HepG2 (cell line): ENCODE data around the gene SPAG7.

Experiments used
- ARNTL ChIP-seq: sonication (generic); formaldehyde crosslinking; IDR thresholded peaks from 2 replicates; pipeline ENCODE4 v1.4.0; 2020; ENCODE audit warnings: mild to moderate bottlenecking, missing genetic modification reagents
- CCAR2 ChIP-seq: fragments of 200-400 bp; formaldehyde crosslinking; optimal IDR thresholded peaks from 2 replicates; pipeline ENCODE3; 2018; ENCODE audit warnings: low read depth, mild to moderate bottlenecking, low read length, moderate library complexity
- DMAP1 ChIP-seq: IDR thresholded peaks from 2 replicates; pipeline ENCODE4 v1.6.1; 2016
- NFKBIZ ChIP-seq: IDR thresholded peaks from 2 replicates; pipeline ENCODE4 v1.6.1; 2018; ENCODE audit warnings: missing genetic modification reagents, missing compliant biosample characterization
- PHF8 ChIP-seq: sonication (generic); formaldehyde crosslinking; IDR thresholded peaks from 2 replicates; pipeline ENCODE4 v1.5.0; 2020; ENCODE audit warnings: missing genetic modification reagents
- TAF1 ChIP-seq: sonication (generic); formaldehyde crosslinking; IDR thresholded peaks from 2 replicates; pipeline ENCODE4 v1.4.0; 2020; ENCODE audit warnings: missing genetic modification reagents
- ZNF619 ChIP-seq: sonication (generic); formaldehyde crosslinking; IDR thresholded peaks from 2 replicates; pipeline ENCODE4 v1.4.0; 2020; ENCODE audit warnings: mild to moderate bottlenecking, missing genetic modification reagents
- TF ChIP-seq, protein P1 (sequence below): sonication (generic); formaldehyde crosslinking; conservative IDR thresholded peaks from 2 replicates; pipeline ENCODE4 v1.5.0; 2020; ENCODE audit warnings: missing genetic modification reagents
- TF ChIP-seq, protein P2 (sequence below): sonication (generic); formaldehyde crosslinking; IDR thresholded peaks from 2 replicates; pipeline ENCODE4 v1.5.0; 2020; ENCODE audit warnings: mild to moderate bottlenecking, missing genetic modification reagents, moderate library complexity
- TF ChIP-seq, protein P3 (sequence below): IDR thresholded peaks from 2 replicates; pipeline ENCODE4 v1.6.1; 2016

DNA sequence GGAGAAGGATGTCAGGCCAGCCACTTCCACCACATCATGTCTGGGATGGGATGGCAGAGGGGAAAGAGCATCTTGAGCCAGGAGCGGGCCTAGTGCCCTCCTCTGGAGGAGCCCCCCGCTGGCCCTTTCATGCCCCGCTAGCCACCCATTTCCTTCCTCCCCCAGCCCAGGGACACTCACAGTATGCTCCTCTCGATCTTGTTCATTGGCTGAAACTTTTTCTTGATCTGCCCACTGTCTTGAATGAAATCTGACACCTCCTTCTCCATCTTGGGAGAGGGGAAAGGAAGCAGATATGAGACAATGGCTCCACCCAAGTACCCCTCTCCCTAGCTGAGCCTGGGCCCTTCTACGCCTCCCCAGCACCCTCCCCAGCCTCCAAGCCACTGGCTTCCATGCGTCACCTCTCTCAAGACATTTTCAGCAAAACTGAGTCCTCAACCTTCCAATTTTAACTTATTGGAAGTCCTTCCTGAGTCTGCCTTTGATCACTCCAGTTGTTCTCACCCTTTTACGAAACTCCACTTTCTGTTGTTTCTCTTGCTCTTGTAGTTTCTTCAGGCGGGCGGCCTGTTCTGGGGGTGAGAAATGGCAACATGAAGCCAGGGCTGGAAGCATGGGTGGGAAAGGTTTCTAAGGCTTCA is 7.2 kb downstream of the SPAG7 start:
- TF ChIP-seq CCAR2 (no peak), TAF1 (CRISPR knock-in tag) (no peak), DMAP1 (no peak), ARNTL (CRISPR knock-in tag) (no peak), ZNF619 (no peak), PHF8 (CRISPR knock-in tag) (no peak), NFKBIZ (no peak)
- TF ChIP-seq, protein P1, sequence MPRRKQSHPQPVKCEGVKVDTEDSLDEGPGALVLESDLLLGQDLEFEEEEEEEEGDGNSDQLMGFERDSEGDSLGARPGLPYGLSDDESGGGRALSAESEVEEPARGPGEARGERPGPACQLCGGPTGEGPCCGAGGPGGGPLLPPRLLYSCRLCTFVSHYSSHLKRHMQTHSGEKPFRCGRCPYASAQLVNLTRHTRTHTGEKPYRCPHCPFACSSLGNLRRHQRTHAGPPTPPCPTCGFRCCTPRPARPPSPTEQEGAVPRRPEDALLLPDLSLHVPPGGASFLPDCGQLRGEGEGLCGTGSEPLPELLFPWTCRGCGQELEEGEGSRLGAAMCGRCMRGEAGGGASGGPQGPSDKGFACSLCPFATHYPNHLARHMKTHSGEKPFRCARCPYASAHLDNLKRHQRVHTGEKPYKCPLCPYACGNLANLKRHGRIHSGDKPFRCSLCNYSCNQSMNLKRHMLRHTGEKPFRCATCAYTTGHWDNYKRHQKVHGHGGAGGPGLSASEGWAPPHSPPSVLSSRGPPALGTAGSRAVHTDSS (CRISPR knock-in tag) = no peak
- TF ChIP-seq, protein P2, sequence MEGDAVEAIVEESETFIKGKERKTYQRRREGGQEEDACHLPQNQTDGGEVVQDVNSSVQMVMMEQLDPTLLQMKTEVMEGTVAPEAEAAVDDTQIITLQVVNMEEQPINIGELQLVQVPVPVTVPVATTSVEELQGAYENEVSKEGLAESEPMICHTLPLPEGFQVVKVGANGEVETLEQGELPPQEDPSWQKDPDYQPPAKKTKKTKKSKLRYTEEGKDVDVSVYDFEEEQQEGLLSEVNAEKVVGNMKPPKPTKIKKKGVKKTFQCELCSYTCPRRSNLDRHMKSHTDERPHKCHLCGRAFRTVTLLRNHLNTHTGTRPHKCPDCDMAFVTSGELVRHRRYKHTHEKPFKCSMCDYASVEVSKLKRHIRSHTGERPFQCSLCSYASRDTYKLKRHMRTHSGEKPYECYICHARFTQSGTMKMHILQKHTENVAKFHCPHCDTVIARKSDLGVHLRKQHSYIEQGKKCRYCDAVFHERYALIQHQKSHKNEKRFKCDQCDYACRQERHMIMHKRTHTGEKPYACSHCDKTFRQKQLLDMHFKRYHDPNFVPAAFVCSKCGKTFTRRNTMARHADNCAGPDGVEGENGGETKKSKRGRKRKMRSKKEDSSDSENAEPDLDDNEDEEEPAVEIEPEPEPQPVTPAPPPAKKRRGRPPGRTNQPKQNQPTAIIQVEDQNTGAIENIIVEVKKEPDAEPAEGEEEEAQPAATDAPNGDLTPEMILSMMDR (CRISPR knock-in tag) = no peak
- TF ChIP-seq, protein P3, sequence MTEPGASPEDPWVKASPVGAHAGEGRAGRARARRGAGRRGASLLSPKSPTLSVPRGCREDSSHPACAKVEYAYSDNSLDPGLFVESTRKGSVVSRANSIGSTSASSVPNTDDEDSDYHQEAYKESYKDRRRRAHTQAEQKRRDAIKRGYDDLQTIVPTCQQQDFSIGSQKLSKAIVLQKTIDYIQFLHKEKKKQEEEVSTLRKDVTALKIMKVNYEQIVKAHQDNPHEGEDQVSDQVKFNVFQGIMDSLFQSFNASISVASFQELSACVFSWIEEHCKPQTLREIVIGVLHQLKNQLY = no peak
